HCT116 (cell line): Measurements from ENCODE around the gene ZACN. TPM values are rescaled to one million over a fixed set of nuclear protein-coding genes. Genes with fewer than 3 reads are reported as not detected.

Source experiments
- ATAC-seq: fragments of 200-7000 bp; cut with Tn5 transposase; 2 replicates; pipeline ENCODE4 v1.9.1; 2020; ENCODE audit warnings: mild to moderate bottlenecking, moderate library complexity
- BruUV-seq: library from RNA; stranded (reverse); fragments of 400-500 nt; replicated peaks from 2 replicates; lab custom pipeline; 2021; lab: Mats Ljungman, UMichigan
- CTCF ChIA-PET: fragments of 300-600 bp; sonication (Branson Sonifier 250); formaldehyde crosslinking; loops from one replicate; lab custom pipeline; 2021; ENCODE audit warnings: antibody characterized with exemption; lab: Charles Lee
- POLR2A ChIA-PET: fragments of 300-600, 350-600 bp; sonication (Branson Sonifier 250); formaldehyde crosslinking; loops from one replicate; lab custom pipeline; 2021; ENCODE audit warnings: antibody characterized with exemption; lab: Charles Lee
- RAD21 ChIA-PET, 2 experiments: fragments of 300-600 bp; sonication (Branson Sonifier 250); formaldehyde crosslinking; loops; one replicate each; lab custom pipeline; 2023; ENCODE audit warnings: low total read pairs in 2 of 2; ENCODE audit not compliant: uncharacterized antibody in 2 of 2, unreplicated experiment in 2 of 2, low non-redundant PET in 1 of 2; lab: Charles Lee
- DNase-seq: peaks from one replicate; pipeline ENCODE4 v3.0.0-alpha.2; 2010; ENCODE audit warnings: low read depth, low spot score
- H2AFZ ChIP-seq: fragments of 200-600 bp; shearing (Covaris generic), sonication (generic); 2 replicates; pipeline ENCODE4 v1.6.1; 2017; ENCODE audit warnings: low read depth, mixed run types, mixed read lengths, antibody characterized with exemption, low read length; ENCODE audit not compliant: poor library complexity, severe bottlenecking
- H3K27ac ChIP-seq: 2 replicates; pipeline ENCODE4 v1.5.1; 2012; ENCODE audit warnings: low read depth, low read length
- H3K27me3 ChIP-seq: fragments of 200-600 bp; sonication (generic); 2 replicates; pipeline ENCODE4 v1.6.1; 2016; ENCODE audit warnings: mixed run types, low read length, mixed read lengths; ENCODE audit not compliant: insufficient read depth
- H3K36me3 ChIP-seq, 2 experiments: fragments of 200-500 bp in 1 of 2; fragments of 200-600 bp in 1 of 2; sonication (Bioruptor generic) in 1 of 2; sonication (generic) in 1 of 2; 2 replicates each; pipeline versions ENCODE4 v1.5.1 to v1.6.1; 2014 to 2016; ENCODE audit warnings: low read length in 2 of 2, inconsistent platforms in 1 of 2, mixed read lengths in 1 of 2, mixed run types in 1 of 2; ENCODE audit not compliant: insufficient read depth in 2 of 2, control insufficient read depth in 1 of 2
- H3K4me1 ChIP-seq, 2 experiments: fragments of 200-600 bp in 1 of 2; sonication (generic) in 1 of 2; 2 replicates each; pipeline versions ENCODE4 v1.5.1 to v1.6.1; 2012 to 2017; ENCODE audit warnings: low read length in 2 of 2, inconsistent platforms in 1 of 2, mild to moderate bottlenecking in 1 of 2, mixed read lengths in 1 of 2, mixed run types in 1 of 2, moderate library complexity in 1 of 2; ENCODE audit not compliant: insufficient read depth in 2 of 2, control insufficient read depth in 1 of 2
- H3K4me2 ChIP-seq: fragments of 200-600 bp; sonication (generic); 2 replicates; pipeline ENCODE4 v1.6.1; 2017; ENCODE audit warnings: mixed run types, low read length, mixed read lengths
- H3K4me3 ChIP-seq, 2 experiments: fragments of 200-600 bp in 1 of 2; sonication (generic) in 1 of 2; replicated peaks in 1 of 2; 2 replicates each; pipeline ENCODE4 v1.5.1; 2011 to 2016; ENCODE audit warnings: low read length in 2 of 2, control low read depth in 1 of 2, low read depth in 1 of 2, mild to moderate bottlenecking in 1 of 2, mixed read lengths in 1 of 2, mixed run types in 1 of 2
- H3K79me2 ChIP-seq: fragments of 200-600 bp; sonication (generic); 2 replicates; pipeline ENCODE4 v1.6.1; 2017; ENCODE audit warnings: mild to moderate bottlenecking, mixed run types, low read length, moderate library complexity, mixed read lengths; ENCODE audit not compliant: insufficient read depth
- H3K9ac ChIP-seq: fragments of 200-600 bp; sonication (generic); 2 replicates; pipeline ENCODE4 v1.6.1; 2016; ENCODE audit warnings: low read length, mixed read lengths
- H3K9me2 ChIP-seq: fragments of 200-600 bp; sonication (generic), shearing (Covaris generic); 2 replicates; pipeline ENCODE4 v1.6.1; 2017; ENCODE audit warnings: mixed run types, mild to moderate bottlenecking, moderate library complexity; ENCODE audit not compliant: insufficient read depth
- H3K9me3 ChIP-seq, 2 experiments: fragments of 200-500 bp in 1 of 2; fragments of 200-600 bp in 1 of 2; sonication (Bioruptor generic) in 1 of 2; sonication (generic) in 1 of 2; 2 replicates each; pipeline ENCODE4 v1.6.1; 2014 to 2017; ENCODE audit warnings: low read length in 2 of 2, mixed read lengths in 2 of 2, inconsistent platforms in 1 of 2, low read depth in 1 of 2, mild to moderate bottlenecking in 1 of 2, mixed run types in 1 of 2, moderate library complexity in 1 of 2; ENCODE audit not compliant: control insufficient read depth in 1 of 2, insufficient read depth in 1 of 2
- H4K20me1 ChIP-seq: fragments of 200-600 bp; sonication (generic), shearing (Covaris generic); 2 replicates; pipeline ENCODE4 v1.6.1; 2017; ENCODE audit warnings: mixed run types, mild to moderate bottlenecking, moderate library complexity; ENCODE audit not compliant: insufficient read depth
- CBX3 ChIP-seq: IDR thresholded peaks from 2 replicates; pipeline ENCODE4 v1.6.1; 2012; ENCODE audit warnings: low read depth
- CEBPB ChIP-seq: IDR thresholded peaks from 2 replicates; pipeline ENCODE4 v1.6.1; 2012; ENCODE audit warnings: low read depth
- EGR1 ChIP-seq: IDR thresholded peaks from 2 replicates; pipeline ENCODE4 v1.6.1; 2012; ENCODE audit warnings: low read depth
- ELF1 ChIP-seq: IDR thresholded peaks from 2 replicates; pipeline ENCODE4 v1.6.1; 2012; ENCODE audit warnings: low read depth, borderline replicate concordance
- EZH2 ChIP-seq: fragments of 200-600 bp; sonication (generic); IDR thresholded peaks from 2 replicates; pipeline ENCODE4 v1.6.1; 2017; ENCODE audit warnings: antibody characterized with exemption, mixed run types
- EZH2phosphoT487 ChIP-seq: fragments of 200-600 bp; IDR thresholded peaks from 2 replicates; pipeline ENCODE4 v1.6.1; 2018; ENCODE audit warnings: antibody characterized with exemption, borderline replicate concordance
- FOSL1 ChIP-seq: IDR thresholded peaks from 2 replicates; pipeline ENCODE4 v1.6.1; 2012; ENCODE audit warnings: low read depth
- JUND ChIP-seq: IDR thresholded peaks from 2 replicates; pipeline ENCODE4 v1.6.1; 2012
- POLR2A ChIP-seq: IDR thresholded peaks from 2 replicates; pipeline ENCODE4 v1.7.0; 2011; ENCODE audit warnings: borderline replicate concordance; ENCODE audit not compliant: insufficient read depth, insufficient read length; ENCODE audit errors: extremely low read depth
- POLR2AphosphoS5 ChIP-seq: IDR thresholded peaks from 2 replicates; pipeline ENCODE4 v1.6.1; 2011; ENCODE audit warnings: mild to moderate bottlenecking, low read depth, low read length, moderate library complexity
- SIN3A ChIP-seq: IDR thresholded peaks from 2 replicates; pipeline ENCODE4 v1.6.1; 2012; ENCODE audit warnings: low read depth
- SRF ChIP-seq: IDR thresholded peaks from 2 replicates; pipeline ENCODE4 v1.6.1; 2012; ENCODE audit warnings: low read depth
- TCF7L2 ChIP-seq: IDR thresholded peaks from 2 replicates; pipeline ENCODE4 v1.7.0; 2011; ENCODE audit warnings: borderline replicate concordance, inconsistent platforms; ENCODE audit not compliant: insufficient read depth, insufficient read length; ENCODE audit errors: extremely low read depth
- YY1 ChIP-seq: IDR thresholded peaks from 2 replicates; pipeline ENCODE4 v1.6.1; 2011; ENCODE audit warnings: low read length, low read depth, moderate library complexity, mild to moderate bottlenecking; ENCODE audit not compliant: insufficient replicate concordance; ENCODE audit errors: extremely low read depth
- ZFX ChIP-seq: fragments of 450-650 bp; IDR thresholded peaks from 2 replicates; pipeline ENCODE4 v1.6.1; 2017
- ZNF274 ChIP-seq: fragments of 200-500 bp; sonication (Bioruptor generic); IDR thresholded peaks from 2 replicates; pipeline ENCODE4 v1.6.1; 2014; ENCODE audit warnings: mild to moderate bottlenecking, low read depth, low read length, inconsistent platforms
- intact Hi-C: fragments of 100-400 bp; cut with micrococcal nuclease; formaldehyde crosslinking; loops from 2 replicates; pipeline ENCODE4 v1.10.0; 2022
- total RNA-seq: library from RNA; stranded (reverse); gene quantifications from one replicate; pipeline ENCODE4 v1.2.1, GENCODE V29; 2021; ENCODE audit not compliant: unreplicated experiment
- TF ChIP-seq, protein P1 (sequence below), 3 experiments: fragments of 200-600 bp in 1 of 3; sonication (generic) in 1 of 3; IDR thresholded peaks in 2 of 3; conservative IDR thresholded peaks in 1 of 3; 2 replicates each; pipeline ENCODE4 v1.5.1; 2012 to 2017; ENCODE audit warnings: low read depth in 2 of 3, low read length in 2 of 3, antibody characterized with exemption in 1 of 3, borderline replicate concordance in 1 of 3, control low read depth in 1 of 3, mild to moderate bottlenecking in 1 of 3, mixed read lengths in 1 of 3, mixed run types in 1 of 3, moderate library complexity in 1 of 3; ENCODE audit not compliant: insufficient read depth in 1 of 3
- TF ChIP-seq, protein P2 (sequence below): IDR thresholded peaks from 2 replicates; pipeline ENCODE4 v1.6.1; 2011; ENCODE audit warnings: mild to moderate bottlenecking, low read length, moderate library complexity; ENCODE audit not compliant: insufficient replicate concordance; ENCODE audit errors: extremely low read depth
- TF ChIP-seq, protein P3 (sequence below): IDR thresholded peaks from 2 replicates; pipeline ENCODE4 v1.6.1; 2012

Gene ZACN
- total RNA-seq, 1 experiment from 2014 or later, result not detected

DNA sequence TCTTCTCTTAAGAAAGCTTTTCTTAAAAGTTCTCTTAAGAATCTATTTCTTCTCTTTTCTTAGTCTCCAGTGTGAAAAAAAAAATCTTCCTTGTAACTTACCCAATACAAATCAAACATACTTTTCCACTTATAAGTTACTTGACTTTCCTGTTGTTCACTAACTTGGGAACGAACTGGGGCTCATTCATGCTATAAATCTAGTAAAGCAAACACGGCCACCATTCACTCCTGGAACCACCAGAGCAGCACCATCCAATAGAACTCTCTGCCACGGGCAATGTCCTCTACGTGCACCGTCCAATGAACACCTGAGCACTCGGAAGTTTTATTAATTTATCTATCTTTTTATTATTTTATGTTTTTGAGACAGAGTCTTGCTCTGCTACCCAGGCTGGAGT is 27.4 kb upstream of the ZACN start:
- Histone ChIP-seq H3K9ac (peak overlapping the region; percentile 2; the same call in 1 of the 2 replicates), H3K27ac (no peak overlapping the region), H3K9me2 (no peaks in the 10 kb centered on the region), H3K4me1 (peaks cover 40% of the 10 kb centered on the region in 2 experiments), H4K20me1 (no peaks in the 10 kb centered on the region), H3K36me3 (peaks cover 53 to 62% of the 10 kb centered on the region in 2 experiments), H3K4me3 (no peak overlapping the region), H2AFZ (no peak overlapping the region)
- CTCF ChIA-PET, result no interaction called here
- intact Hi-C loops, result no loop called here
- POLR2A ChIA-PET, result no interaction called here
- RAD21 ChIA-PET, result no interaction called here
- no peak for DNase-seq
- TF ChIP-seq YY1 (no peak), EGR1 (no peak), POLR2A (no peak), ZNF274 (no peak), TCF7L2 (no peak), ZFX (no peak), SRF (no peak), EZH2phosphoT487 (no peak), POLR2AphosphoS5 (no peak), CEBPB (no peak), SIN3A (no peak), EZH2 (no peak), JUND (no peak), ELF1 (no peak), FOSL1 (no peak), CBX3 (no peak)
- TF ChIP-seq, protein P1, sequence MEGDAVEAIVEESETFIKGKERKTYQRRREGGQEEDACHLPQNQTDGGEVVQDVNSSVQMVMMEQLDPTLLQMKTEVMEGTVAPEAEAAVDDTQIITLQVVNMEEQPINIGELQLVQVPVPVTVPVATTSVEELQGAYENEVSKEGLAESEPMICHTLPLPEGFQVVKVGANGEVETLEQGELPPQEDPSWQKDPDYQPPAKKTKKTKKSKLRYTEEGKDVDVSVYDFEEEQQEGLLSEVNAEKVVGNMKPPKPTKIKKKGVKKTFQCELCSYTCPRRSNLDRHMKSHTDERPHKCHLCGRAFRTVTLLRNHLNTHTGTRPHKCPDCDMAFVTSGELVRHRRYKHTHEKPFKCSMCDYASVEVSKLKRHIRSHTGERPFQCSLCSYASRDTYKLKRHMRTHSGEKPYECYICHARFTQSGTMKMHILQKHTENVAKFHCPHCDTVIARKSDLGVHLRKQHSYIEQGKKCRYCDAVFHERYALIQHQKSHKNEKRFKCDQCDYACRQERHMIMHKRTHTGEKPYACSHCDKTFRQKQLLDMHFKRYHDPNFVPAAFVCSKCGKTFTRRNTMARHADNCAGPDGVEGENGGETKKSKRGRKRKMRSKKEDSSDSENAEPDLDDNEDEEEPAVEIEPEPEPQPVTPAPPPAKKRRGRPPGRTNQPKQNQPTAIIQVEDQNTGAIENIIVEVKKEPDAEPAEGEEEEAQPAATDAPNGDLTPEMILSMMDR (IDR thresholded peaks at IDR 0.05 in 2 of 3, conservative IDR thresholded peaks at IDR 0.05 in 1 of 3; ENCODE audit: borderline replicate concordance in 1 of 3, insufficient read depth in 1 of 3, low read depth in 2 of 3, low read length in 2 of 3), result no peak
- TF ChIP-seq, protein P2, sequence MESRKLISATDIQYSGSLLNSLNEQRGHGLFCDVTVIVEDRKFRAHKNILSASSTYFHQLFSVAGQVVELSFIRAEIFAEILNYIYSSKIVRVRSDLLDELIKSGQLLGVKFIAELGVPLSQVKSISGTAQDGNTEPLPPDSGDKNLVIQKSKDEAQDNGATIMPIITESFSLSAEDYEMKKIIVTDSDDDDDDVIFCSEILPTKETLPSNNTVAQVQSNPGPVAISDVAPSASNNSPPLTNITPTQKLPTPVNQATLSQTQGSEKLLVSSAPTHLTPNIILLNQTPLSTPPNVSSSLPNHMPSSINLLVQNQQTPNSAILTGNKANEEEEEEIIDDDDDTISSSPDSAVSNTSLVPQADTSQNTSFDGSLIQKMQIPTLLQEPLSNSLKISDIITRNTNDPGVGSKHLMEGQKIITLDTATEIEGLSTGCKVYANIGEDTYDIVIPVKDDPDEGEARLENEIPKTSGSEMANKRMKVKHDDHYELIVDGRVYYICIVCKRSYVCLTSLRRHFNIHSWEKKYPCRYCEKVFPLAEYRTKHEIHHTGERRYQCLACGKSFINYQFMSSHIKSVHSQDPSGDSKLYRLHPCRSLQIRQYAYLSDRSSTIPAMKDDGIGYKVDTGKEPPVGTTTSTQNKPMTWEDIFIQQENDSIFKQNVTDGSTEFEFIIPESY, result no peak
- TF ChIP-seq, protein P3, sequence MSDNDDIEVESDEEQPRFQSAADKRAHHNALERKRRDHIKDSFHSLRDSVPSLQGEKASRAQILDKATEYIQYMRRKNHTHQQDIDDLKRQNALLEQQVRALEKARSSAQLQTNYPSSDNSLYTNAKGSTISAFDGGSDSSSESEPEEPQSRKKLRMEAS, result no peak
- TF ChIP-seq, all 23 proteins: peak for 0
- ATAC-seq, result no peak
- Histone ChIP-seq H3K4me2 (peak overlapping the region; percentile 9; the same call in 1 of the 2 replicates), H3K9me3 (no peaks in the 10 kb centered on the region), H3K79me2 (peaks cover 38% of the 10 kb centered on the region), H3K27me3 (no peaks in the 10 kb centered on the region)
- no TSS peak for BruUV-seq
